HG03432 (cell line): ENCODE data around the gene MAT2B.

Experiments used
- ATAC-seq: cut with Tn5 transposase; IDR thresholded peaks from one replicate; pipeline ENCODE4 v1.9.1; 2021; ENCODE audit warnings: mild to moderate bottlenecking, moderate library complexity; ENCODE audit not compliant: unreplicated experiment

The MAT2B gene

DNA sequence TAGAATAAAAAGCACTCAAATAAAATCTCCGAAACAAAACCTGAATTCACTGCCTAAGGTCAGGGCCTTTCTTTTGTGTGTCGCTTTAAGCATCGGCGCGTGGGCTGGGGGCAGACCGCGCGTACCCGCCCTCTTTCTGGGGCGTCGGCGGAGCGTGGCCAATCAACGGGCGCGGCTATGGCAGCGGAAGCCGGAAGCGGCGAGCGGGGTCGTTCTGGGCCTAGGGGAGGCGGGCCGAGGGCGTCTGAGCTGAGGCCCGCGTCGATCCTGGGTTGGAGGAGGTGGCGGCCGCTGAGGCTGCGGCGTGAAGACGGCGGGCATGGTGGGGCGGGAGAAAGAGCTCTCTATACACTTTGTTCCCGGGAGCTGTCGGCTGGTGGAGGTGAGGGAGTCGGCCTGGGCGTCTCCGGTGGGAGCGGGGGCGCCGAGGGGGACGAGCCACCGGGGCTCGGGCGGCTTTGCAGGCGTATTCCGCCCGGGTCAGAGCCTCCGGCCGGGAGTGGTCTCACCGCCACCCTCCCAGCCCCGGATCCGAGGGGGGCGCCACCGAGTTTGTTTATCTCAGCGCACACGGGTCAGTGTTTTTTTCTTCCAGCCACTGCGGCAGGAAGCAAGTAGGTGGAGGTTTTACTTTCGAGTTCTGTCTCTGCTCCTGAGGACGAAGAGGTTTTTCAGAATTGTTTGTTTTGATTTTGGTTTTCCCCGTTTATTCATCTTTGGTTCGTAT is at the start of gene MAT2B:
Gene MAT2B, plus strand, starts transcription at position 252 of the 727 bp plus-strand sequence. Its CDS starts 68 bp downstream, at position 320.
- ATAC-seq = peak; percentile 91

GRCh38 chr5:163456029-163456589 is 49.3 kb upstream of the MAT2B start:
- no peak for ATAC-seq

DNA sequence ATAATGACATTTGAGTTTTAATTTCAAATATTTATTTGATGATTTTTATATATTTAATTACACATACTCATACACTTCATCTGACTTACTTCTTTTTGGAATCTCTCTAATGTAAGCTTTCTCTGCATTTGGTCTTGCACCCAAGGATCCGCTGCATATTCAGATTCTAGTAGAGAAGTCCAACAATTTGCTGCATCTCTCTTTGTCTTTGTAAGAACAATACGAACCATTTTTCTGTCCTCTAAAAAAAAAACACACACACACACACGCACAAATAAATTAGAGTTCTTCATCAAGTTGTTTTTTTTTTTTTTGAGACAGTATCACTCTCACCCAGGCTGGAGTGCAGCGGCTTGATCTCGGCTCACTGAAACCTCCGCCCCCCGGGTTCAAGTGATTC is 48.6 kb upstream of the MAT2B start:
- ATAC-seq = no peak

DNA sequence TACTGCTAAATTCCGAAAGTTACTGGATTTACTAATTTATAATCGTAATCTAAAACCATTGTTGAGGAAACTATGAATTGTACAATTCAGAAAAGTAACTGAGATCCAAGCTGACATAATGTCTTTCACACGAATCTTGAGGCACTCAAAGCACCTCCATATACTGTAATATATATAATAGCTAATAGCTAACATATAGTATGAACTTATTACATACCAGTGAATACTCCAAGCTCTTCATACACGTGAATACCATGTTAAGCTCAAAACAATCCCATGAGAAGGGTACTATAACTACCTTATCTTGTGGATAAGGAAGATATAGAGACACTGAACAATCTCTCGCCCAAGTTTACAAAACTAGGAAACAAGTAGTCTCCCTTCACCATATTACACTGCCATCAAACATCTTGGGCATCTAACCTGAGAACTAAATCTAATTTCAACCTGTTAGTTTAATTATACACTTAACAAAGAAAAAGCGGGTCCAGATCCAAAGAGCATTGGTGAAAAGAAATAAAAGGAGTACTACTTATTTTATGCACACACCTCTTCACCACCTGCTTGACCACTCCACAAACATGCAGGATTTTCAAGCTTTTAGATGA is 46.5 kb upstream of the MAT2B start:
- no peak for ATAC-seq

GRCh38 chr5:163459462-163459818 is 46.0 kb upstream of the MAT2B start:
- ATAC-seq = peak; percentile 3

DNA sequence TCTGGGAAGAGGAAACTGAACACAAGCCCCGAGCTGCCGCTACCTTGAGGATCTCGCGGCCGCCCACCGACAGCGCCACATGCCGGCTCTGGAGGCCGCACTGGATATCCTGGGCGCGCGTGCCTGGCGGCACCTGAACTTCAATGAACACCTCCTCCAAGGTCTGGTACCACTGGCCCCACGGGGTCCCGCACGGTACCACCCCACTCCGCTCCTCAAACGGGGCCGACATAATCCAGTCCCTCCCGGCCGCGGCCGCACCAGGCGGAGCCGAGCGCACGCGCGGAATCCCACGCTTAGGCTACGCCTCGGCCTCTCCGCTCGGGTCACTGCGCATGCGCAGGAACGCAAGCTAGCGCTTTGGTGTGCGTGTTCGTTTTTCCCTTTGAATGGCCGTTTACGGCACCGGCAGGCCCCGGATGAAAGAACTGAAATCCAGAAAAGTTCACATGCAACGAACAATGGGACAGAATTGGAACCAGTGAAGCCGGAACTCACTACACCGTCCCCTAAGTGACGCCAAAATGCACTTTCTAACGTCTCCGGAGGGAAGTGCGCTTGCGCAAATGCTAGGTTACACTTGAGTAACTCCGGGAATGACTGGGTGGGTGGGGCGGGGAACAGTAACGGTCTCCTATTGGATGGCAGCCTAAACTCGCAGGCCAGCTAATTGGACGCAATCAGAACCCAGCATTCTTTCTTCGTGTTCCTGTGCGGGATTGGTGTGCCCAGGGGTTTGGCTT is 45.4 kb upstream of the MAT2B start, which contains the start of gene NUDCD2:
Gene NUDCD2, minus strand, starts transcription at position 284 of the 743 bp plus-strand sequence. Its CDS starts 52 bp downstream, at position 232.
- peak; percentile 79 for ATAC-seq

- no peak for ATAC-seq
These were observed 44.8 kb upstream of the MAT2B start, which contains the start of gene HMMR for GRCh38 chr5:163460562-163461171. HMMR (plus strand) TSS chr5:163460632; CDS start chr5:163460693, 61 bp downstream.

- ATAC-seq = no peak
These were observed 42.4 kb upstream of the MAT2B start for GRCh38 chr5:163463063-163463435.

GRCh38 chr5:163467682-163468081 is 37.7 kb upstream of the MAT2B start:
- ATAC-seq = no peak

DNA sequence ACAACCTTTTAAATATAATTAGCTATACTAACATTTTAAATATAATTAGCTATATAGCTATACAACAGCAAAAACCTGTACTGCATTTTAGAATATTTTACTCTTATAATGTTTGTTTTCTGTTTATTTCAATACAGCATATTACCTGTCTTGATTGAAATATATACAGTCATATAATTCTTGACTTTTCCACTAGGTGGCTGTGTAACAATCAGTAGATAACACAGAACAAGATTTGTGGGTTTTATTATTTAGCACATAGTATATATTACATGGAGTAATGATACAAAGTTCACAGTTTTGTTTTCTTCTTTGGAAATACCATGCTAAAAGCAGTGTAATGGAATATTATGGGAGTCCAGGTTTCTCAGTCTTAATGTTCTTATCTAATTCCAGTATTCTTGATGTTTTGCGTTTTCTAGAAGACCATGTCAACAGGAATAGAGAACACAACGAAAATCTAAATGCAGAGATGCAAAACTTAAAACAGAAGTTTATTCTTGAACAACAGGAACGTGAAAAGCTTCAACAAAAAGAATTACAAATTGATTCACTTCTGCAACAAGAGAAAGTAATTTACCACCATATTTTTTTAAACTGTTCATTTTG is 31.7 kb upstream of the MAT2B start:
- peak; percentile 55 for ATAC-seq

DNA sequence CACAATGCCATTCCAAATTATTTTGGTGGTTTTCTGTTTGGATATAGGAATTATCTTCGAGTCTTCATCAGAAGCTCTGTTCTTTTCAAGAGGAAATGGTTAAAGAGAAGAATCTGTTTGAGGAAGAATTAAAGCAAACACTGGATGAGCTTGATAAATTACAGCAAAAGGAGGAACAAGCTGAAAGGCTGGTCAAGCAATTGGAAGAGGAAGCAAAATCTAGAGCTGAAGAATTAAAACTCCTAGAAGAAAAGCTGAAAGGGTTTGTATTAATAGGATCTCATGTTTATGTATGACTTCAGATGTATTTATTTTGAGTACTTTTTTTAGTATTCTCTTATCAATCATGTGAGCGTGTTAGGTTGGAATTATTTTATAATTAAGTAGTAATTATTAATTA is 30.0 kb upstream of the MAT2B start:
- ATAC-seq = no peak

DNA sequence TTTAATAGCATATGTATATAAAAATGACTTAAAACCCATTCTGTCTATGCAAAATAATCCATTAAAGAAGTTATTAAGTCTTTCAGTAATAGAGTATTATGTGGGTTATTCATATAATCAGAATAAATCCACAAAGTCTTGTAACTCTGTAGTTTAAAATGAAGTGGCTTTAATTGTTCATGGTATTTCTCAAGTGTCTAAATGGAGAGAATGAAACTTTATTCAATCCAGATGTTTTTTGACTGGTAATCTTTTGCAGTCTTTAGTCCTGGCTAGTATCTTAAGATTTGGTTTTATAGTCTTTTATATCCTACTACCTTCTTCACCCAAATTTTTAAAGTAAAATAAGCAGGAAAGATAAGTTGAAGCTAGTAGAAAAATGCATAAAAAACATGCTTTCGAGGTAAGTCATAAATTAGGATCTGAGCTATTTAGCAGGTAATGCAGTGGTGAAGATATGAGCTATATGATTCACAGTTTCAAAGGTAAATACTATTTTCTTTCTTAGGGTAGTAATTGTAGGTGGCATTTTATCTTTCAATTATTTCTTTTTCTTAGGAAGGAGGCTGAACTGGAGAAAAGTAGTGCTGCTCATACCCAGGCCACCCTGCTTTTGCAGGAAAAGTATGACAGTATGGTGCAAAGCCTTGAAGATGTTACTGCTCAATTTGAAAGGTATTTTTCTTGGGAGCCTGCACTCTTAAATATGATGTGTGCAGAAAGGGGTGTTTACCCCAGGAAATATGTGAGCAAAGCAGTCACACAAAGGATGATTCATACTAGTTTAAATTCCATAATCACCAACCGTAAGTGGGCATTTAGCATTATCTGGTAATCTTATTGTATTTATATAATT is 27.1 kb upstream of the MAT2B start:
- no peak for ATAC-seq

DNA sequence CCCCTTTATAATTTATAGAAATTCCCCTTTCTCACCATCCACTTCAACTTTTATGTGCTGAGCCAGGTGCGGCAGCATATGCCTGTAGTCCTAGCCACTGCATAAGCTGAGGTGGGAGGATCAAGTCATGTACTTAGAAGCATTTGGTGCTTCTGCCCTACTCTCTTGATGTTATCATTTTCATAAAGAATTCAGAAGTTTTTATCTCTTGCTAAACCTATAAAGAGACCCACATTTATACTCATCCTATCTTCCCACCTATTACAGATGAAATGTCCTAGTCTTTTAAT is 26.5 kb upstream of the MAT2B start:
- no peak for ATAC-seq

GRCh38 chr5:163489055-163489744 is 16.2 kb upstream of the MAT2B start:
- ATAC-seq = peak; percentile 44

GRCh38 chr5:163489745-163490075 is 15.7 kb upstream of the MAT2B start:
- no peak for ATAC-seq

GRCh38 chr5:163496286-163496685 is 9.1 kb upstream of the MAT2B start:
- ATAC-seq = no peak

- peak; percentile 49 for ATAC-seq
These were observed 8.1 kb upstream of the MAT2B start for GRCh38 chr5:163497315-163497714.

GRCh38 chr5:163498886-163499285 is 6.5 kb upstream of the MAT2B start:
- no peak for ATAC-seq

DNA sequence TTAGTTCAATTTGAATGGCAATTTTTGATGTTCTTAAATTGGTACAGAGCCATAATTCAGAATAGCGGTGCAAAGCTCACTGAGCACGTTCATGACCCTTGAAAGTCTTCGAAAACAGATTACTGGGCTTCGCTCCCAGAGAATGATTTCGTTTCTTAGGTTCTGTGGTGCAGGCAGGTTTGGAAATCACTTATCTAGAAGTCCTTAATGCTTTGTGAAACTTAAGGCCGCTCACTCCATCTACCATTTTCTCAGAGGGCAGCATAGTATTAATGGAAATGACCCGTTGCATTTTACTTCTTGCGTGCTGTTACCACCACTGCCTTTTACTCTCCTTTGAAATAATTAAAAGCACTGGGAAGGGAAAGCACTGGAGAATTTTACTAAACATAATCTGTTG is 2.9 kb upstream of the MAT2B start:
- ATAC-seq = no peak
